Central memory CD4-positive, alpha-beta T cell (primary cell): ENCODE results near the gene RHCE.
"Not testable (repeated sequence)": the region's sequence is repeated elsewhere in the genome, so short reads cannot be mapped to it uniquely, and the experiment has no call there.

Experiments used
- DNase-seq: peaks from one replicate; pipeline ENCODE4 v3.0.0; 2022
- total RNA-seq, 3 experiments: gene quantifications; one replicate each; lab custom pipeline; 2026; lab: John Stamatoyannopoulos, UW

The RHCE gene
- 0.18 to 2.3 (median 0.60) reads per million in 3 experiments for total RNA-seq

- DNase-seq, result not testable (repeated sequence)
Observed at GRCh38 chr1:25420715-25421114, at the start of gene RHCE. TSS of gene RHCE (minus strand) at chr1:25420825. CDS start at chr1:25420786, 39 bp downstream.

GRCh38 chr1:25469177-25469576 is 48.6 kb upstream of the RHCE start:
- DNase-seq, result no peak

GRCh38 chr1:25468033-25468432 is 47.4 kb upstream of the RHCE start:
- DNase-seq, result no peak

GRCh38 chr1:25467616-25468015 is 47.0 kb upstream of the RHCE start:
- no peak for DNase-seq

- DNase-seq, result no peak
Observed at GRCh38 chr1:25467193-25467592, 46.6 kb upstream of the RHCE start.

- DNase-seq, result no peak
Observed at GRCh38 chr1:25462732-25463131, 42.1 kb upstream of the RHCE start.

- no peak for DNase-seq
Observed at GRCh38 chr1:25461849-25462248, 41.2 kb upstream of the RHCE start.

- DNase-seq, result not testable (repeated sequence)
Observed at GRCh38 chr1:25460816-25461215, 40.2 kb upstream of the RHCE start.

- no peak for DNase-seq
Observed at GRCh38 chr1:25460020-25460419, 39.4 kb upstream of the RHCE start.

GRCh38 chr1:25458541-25459298 is 38.1 kb upstream of the RHCE start:
- no peak for DNase-seq

- DNase-seq, result no peak
Observed at GRCh38 chr1:25456502-25456901, 35.9 kb upstream of the RHCE start.

GRCh38 chr1:25451908-25452307 is 31.3 kb upstream of the RHCE start:
- DNase-seq, result no peak

- DNase-seq, result no peak
Observed at GRCh38 chr1:25450891-25451290, 30.3 kb upstream of the RHCE start.

GRCh38 chr1:25447547-25447946 is 26.9 kb upstream of the RHCE start:
- no peak for DNase-seq

- DNase-seq, result no peak
Observed at GRCh38 chr1:25445993-25446538, 25.4 kb upstream of the RHCE start.

GRCh38 chr1:25444604-25445003 is 24.0 kb upstream of the RHCE start:
- not testable (repeated sequence) for DNase-seq

GRCh38 chr1:25443030-25443699 is 22.5 kb upstream of the RHCE start:
- no peak for DNase-seq

- no peak for DNase-seq
Observed at GRCh38 chr1:25442178-25442577, 21.6 kb upstream of the RHCE start.

- DNase-seq, result no peak
Observed at GRCh38 chr1:25439287-25439686, 18.7 kb upstream of the RHCE start.

GRCh38 chr1:25437672-25438071 is 17.0 kb upstream of the RHCE start:
- no peak for DNase-seq

GRCh38 chr1:25435397-25436108 is 14.9 kb upstream of the RHCE start:
- no peak for DNase-seq

- DNase-seq, result no peak
Observed at GRCh38 chr1:25433389-25434186, 13.0 kb upstream of the RHCE start.
